Measurements from ENCODE around the gene ODF4.

The ODF4 gene

GRCh38 chr17:8339540-8339939 is at the start of gene ODF4:
Gene ODF4 (plus strand): TSS chr17:8339840. CDS start chr17:8340052, 212 bp downstream.
- no peak for DNase-seq (ENCODE audit: low spot score)

GRCh38 chr17:8290043-8290442 is 49.6 kb upstream of the ODF4 start:
- no peak for DNase-seq (ENCODE audit: low spot score)

GRCh38 chr17:8292639-8293395 is 46.8 kb upstream of the ODF4 start:
- no peak for DNase-seq (ENCODE audit: low spot score)

- DNase-seq (ENCODE audit: low spot score): no peak
These were observed 45.3 kb upstream of the ODF4 start for GRCh38 chr17:8294361-8294760.

GRCh38 chr17:8294814-8295316 is 44.8 kb upstream of the ODF4 start:
- DNase-seq (ENCODE audit: low spot score): no peak

- no peak for DNase-seq (ENCODE audit: low spot score)
These were observed 39.4 kb upstream of the ODF4 start for GRCh38 chr17:8300226-8300625.

- DNase-seq (ENCODE audit: low spot score): peak; percentile 69
These were observed 38.9 kb upstream of the ODF4 start for GRCh38 chr17:8300627-8301242.

- DNase-seq (ENCODE audit: low spot score): no peak
These were observed 29.0 kb upstream of the ODF4 start for GRCh38 chr17:8310601-8311123.

- no peak for DNase-seq (ENCODE audit: low spot score)
These were observed 28.4 kb upstream of the ODF4 start for GRCh38 chr17:8311131-8311790.

GRCh38 chr17:8312251-8312650 is 27.4 kb upstream of the ODF4 start:
- DNase-seq (ENCODE audit: low spot score): no peak

- DNase-seq (ENCODE audit: low spot score): no peak
These were observed 26.7 kb upstream of the ODF4 start for GRCh38 chr17:8312726-8313600.

- no peak for DNase-seq (ENCODE audit: low spot score)
These were observed 24.6 kb upstream of the ODF4 start for GRCh38 chr17:8314797-8315763.

GRCh38 chr17:8315764-8316217 is 23.8 kb upstream of the ODF4 start:
- DNase-seq (ENCODE audit: low spot score): no peak

GRCh38 chr17:8318010-8318935 is 21.4 kb upstream of the ODF4 start:
- no peak for DNase-seq (ENCODE audit: low spot score)

- DNase-seq (ENCODE audit: low spot score): no peak
These were observed 19.4 kb upstream of the ODF4 start for GRCh38 chr17:8320262-8320661.

GRCh38 chr17:8320990-8321389 is 18.6 kb upstream of the ODF4 start:
- no peak for DNase-seq (ENCODE audit: low spot score)

- no peak for DNase-seq (ENCODE audit: low spot score)
These were observed 17.6 kb upstream of the ODF4 start for GRCh38 chr17:8322061-8322460.

- no peak for DNase-seq (ENCODE audit: low spot score)
These were observed 15.5 kb upstream of the ODF4 start for GRCh38 chr17:8324132-8324531.

GRCh38 chr17:8324923-8325322 is 14.7 kb upstream of the ODF4 start:
- DNase-seq (ENCODE audit: low spot score): no peak
